Cardiac muscle cell (in vitro differentiated cells and primary cell): ENCODE results near the gene RHOA. TPM values are rescaled to one million over a fixed set of nuclear protein-coding genes. Genes with fewer than 3 reads are reported as not detected.
"Not testable (repeated sequence)": the region's sequence is repeated elsewhere in the genome, so short reads cannot be mapped to it uniquely, and the experiment has no call there.

ENCODE experiments used
- DNase-seq, 2 donors: peaks; one replicate each; pipeline versions ENCODE4 v3.0.0 to v3.0.0-alpha.2; 2010 to 2017; ENCODE audit warnings: low read depth in 1 of 2, low spot score in 1 of 2
- H3K27ac ChIP-seq: fragments of 200-600 bp; sonication (generic); 2 replicates; pipeline ENCODE4 v1.5.1; 2016
- H3K27me3 ChIP-seq: fragments of 200-600 bp; sonication (generic); 2 replicates; pipeline ENCODE4 v1.6.0; 2016; ENCODE audit warnings: control low read depth
- H3K36me3 ChIP-seq: fragments of 200-600 bp; sonication (generic); 2 replicates; pipeline ENCODE4 v1.5.1; 2016; ENCODE audit warnings: control low read depth
- H3K4me1 ChIP-seq: fragments of 200-600 bp; sonication (generic); 2 replicates; pipeline ENCODE4 v1.8.1; 2017; ENCODE audit warnings: low read depth, mild to moderate bottlenecking, mixed run types
- H3K4me3 ChIP-seq: fragments of 200-600 bp; sonication (generic); 2 replicates; pipeline ENCODE4 v1.5.1; 2016; ENCODE audit warnings: mild to moderate bottlenecking
- H3K9me3 ChIP-seq: fragments of 200-600 bp; sonication (generic); 2 replicates; pipeline ENCODE4 v1.5.1; 2017; ENCODE audit warnings: low read depth, mild to moderate bottlenecking, control low read depth
- polyA plus RNA-seq: library from polyadenylated mRNA; unstranded; fragments of >200 nt; fragmentation: Nextera tagmentation; extraction: Ambion mirVana; gene quantifications from 2 replicates; pipeline ENCODE4 v1.2.1, GENCODE V29; 2016
- total RNA-seq: library from RNA; depleted of rRNA; stranded (reverse); fragments of >200 nt; gene quantifications from 2 replicates; pipeline ENCODE4 v1.2.3, GENCODE V29; 2016
- TF ChIP-seq, protein P1 (sequence below): IDR thresholded peaks from 2 replicates; pipeline ENCODE4 v1.5.1; 2012; ENCODE audit warnings: low read depth, mild to moderate bottlenecking, low read length

RHOA gene
- total and polyA plus RNA-seq, 2 experiments from 2014 or later, result 359 to 522 TPM

DNA sequence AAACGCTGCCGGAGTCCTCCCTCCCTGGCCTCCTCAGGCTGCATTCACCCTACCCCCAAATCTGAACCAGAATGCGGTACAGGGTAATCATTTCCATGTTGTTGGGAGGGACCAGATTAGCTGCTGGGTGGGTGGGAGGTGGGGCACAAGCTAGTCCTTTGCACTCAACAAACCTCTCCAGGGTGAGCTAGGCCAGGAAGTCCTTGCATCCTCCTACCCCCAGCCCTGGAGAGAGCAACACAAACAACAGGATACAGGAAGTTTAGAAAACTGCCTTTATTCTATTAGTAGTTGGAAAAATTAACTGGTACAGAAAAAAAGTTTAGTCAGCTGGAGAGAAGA lies 52.9 kb downstream of the RHOA start:
- TF ChIP-seq, protein P1, sequence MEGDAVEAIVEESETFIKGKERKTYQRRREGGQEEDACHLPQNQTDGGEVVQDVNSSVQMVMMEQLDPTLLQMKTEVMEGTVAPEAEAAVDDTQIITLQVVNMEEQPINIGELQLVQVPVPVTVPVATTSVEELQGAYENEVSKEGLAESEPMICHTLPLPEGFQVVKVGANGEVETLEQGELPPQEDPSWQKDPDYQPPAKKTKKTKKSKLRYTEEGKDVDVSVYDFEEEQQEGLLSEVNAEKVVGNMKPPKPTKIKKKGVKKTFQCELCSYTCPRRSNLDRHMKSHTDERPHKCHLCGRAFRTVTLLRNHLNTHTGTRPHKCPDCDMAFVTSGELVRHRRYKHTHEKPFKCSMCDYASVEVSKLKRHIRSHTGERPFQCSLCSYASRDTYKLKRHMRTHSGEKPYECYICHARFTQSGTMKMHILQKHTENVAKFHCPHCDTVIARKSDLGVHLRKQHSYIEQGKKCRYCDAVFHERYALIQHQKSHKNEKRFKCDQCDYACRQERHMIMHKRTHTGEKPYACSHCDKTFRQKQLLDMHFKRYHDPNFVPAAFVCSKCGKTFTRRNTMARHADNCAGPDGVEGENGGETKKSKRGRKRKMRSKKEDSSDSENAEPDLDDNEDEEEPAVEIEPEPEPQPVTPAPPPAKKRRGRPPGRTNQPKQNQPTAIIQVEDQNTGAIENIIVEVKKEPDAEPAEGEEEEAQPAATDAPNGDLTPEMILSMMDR, result no peak
- no peak for DNase-seq
- Histone ChIP-seq H3K9me3 (no peaks in the 10 kb centered on the region), H3K36me3 (peaks cover 16% of the 10 kb centered on the region), H3K4me1 (peaks cover 5% of the 10 kb centered on the region), H3K27me3 (no peaks in the 10 kb centered on the region), H3K27ac (peak overlapping the region; percentile 82), H3K4me3 (peak overlapping the region; percentile 53)

DNA sequence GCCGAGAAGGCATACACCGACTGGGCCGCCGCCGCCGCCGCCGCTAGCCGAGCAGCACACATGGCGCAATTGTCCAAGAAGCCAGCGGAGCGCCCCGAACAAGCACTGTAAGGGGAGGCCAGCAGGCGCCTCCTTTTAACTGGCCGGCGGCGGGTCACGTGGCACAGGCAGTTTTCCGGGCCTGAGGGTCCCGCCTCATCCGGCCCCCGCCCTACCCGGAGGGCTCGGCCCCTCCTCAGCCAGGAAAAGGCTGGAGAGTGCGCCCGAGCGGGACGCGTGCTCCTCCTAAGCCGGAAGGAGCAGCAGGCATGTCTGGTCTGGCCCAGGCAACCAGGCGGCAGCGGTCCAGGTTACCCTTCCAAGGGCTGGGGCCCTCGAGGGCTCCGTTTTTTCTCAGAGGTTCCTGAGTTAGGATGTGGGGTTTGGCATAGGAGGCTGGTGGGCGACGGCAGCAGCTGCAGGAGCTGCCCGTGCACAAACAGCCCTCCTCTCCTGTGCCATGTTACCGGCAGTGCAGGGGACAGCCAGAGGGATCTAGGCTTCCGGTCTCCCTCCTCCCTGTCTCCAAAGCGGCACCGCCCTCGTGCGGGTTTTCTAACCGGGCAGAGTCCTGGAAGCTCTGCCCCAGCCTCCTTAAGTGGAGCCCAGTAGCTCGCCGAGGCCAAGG lies 53.4 kb downstream of the RHOA start, which contains the start of gene GPX1:
GPX1 (minus strand) TSS at position 137 of the 667 bp plus-strand sequence; CDS start at position 62, 75 bp downstream.
- Histone ChIP-seq H3K9me3 (no peaks in the 10 kb centered on the region), H3K27me3 (no peaks in the 10 kb centered on the region), H3K27ac (peak within 1 kb of the TSS; percentile 82), H3K4me3 (peak within 1 kb of the TSS; percentile 53), H3K4me1 (peaks cover 5% of the 10 kb centered on the region), H3K36me3 (peaks cover 16% of the 10 kb centered on the region)
- peak; percentile 97 to 98 for DNase-seq
- TF ChIP-seq, protein P1, result no peak

DNA sequence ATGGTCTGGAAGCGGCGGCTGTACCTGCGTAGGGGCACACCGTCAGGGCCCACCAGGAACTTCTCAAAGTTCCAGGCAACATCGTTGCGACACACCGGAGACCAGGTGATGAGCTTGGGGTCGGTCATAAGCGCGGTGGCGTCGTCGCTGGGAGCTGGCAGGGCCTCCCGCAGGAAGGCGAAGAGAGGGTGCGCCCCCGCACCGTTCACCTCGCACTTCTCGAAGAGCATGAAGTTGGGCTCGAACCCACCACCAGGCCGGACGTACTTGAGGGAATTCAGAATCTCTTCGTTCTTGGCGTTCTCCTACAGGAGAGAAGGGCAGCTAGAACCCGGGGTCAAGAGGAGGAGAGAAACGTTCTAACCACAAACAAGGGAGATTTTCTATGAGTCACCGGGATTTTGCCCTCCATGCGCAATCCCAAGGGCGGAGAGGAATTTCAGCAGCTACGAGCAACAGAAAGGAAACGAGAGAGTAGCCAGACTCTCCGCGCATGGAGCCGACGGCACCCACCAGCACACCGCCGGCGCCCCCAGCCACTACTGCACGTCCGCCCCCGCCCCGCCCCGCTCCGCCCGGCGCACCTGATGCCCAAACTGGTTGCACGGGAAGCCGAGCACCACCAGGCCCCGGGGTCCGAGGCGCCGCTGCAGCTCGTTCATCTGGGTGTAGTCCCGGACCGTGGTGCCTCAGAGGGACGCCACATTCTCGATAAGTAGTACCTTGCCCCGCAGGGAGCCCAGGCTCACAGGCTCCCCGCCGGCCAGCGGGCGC lies 54.1 kb downstream of the RHOA start:
- H3K27me3 ChIP-seq, H3K9me3 ChIP-seq, H3K4me1 ChIP-seq: not testable (repeated sequence)
- H3K36me3 ChIP-seq, result peaks cover 16% of the 10 kb centered on the region
- DNase-seq, result peak; percentile 57 to 93
- peak overlapping the region; percentile 82 for H3K27ac ChIP-seq
- H3K4me3 ChIP-seq, result peak overlapping the region; percentile 53

DNA sequence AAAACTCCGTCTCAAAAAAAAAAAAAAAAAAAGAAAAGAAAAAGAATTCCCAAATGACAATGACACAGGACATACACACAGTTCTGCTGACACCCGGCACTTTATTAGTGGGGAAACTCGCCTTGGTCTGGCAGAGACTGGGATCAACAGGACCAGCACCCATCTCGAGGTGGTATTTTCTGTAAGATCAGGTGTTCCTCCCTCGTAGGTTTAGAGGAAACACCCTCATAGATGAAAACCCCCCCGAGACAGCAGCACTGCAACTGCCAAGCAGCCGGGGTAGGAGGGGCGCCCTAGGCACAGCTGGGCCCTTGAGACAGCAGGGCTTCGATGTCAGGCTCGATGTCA lies 54.7 kb downstream of the RHOA start:
- H3K27me3 ChIP-seq, H3K9me3 ChIP-seq, DNase-seq, H3K4me1 ChIP-seq: not testable (repeated sequence)
- Histone ChIP-seq H3K4me3 (peak overlapping the region; percentile 53), H3K36me3 (peaks cover 12% of the 10 kb centered on the region), H3K27ac (peak overlapping the region; percentile 82)

DNA sequence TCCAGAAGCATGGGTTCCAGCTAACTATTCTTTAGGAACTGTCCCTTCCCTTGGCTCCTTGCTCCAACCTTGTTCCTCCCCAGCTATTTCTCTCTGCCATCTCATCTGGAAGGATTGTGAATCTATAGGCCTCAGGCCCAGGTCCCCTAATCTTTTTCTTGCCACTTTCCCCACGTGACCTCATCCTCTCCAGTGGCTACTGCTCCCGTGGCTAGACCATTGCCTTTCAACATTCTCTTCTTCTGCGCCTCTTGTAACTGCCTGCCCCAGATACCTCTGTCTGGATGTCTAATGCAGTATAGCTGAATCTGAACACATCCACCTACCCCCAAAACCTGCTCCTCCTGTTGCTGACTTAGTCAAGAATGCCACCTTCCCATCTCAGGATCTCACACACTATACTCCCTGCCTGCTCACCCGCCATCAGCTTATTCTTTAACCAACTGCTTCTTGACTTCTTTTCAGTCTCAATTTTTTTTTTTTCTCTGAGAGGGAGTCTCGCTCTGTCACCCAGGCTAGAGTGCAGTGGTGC lies 58.8 kb downstream of the RHOA start:
- peaks cover 13% of the 10 kb centered on the region for H3K4me1 ChIP-seq
- no peak overlapping the region for H3K4me3 ChIP-seq
- no peaks in the 10 kb centered on the region for H3K27me3 ChIP-seq
- TF ChIP-seq, protein P1, result no peak
- no peak for DNase-seq
- H3K9me3 ChIP-seq, result no peaks in the 10 kb centered on the region
- H3K36me3 ChIP-seq, result no peaks in the 10 kb centered on the region
- no peak overlapping the region for H3K27ac ChIP-seq

DNA sequence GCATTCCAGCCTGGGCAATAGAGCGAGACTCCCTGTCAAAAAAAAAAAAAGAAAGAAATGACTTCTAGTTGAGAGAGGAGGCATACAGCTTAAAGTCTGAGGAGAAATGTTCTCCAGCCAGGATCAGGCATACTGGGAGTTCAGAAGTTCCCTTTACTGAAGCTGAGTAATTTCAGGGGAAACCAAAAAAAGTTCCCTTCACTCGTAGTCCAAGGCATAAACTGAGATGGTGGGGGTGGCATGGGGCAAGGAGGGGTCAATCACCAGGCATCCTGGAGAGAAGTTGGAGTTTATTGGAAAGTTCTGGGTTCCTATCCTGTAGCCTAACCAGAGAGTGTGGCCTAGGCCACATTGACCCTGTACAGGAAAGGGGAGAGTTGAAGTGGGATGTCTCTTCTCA lies 59.5 kb downstream of the RHOA start:
- Histone ChIP-seq H3K4me3 (no peak overlapping the region), H3K9me3 (no peaks in the 10 kb centered on the region), H3K4me1 (peaks cover 13% of the 10 kb centered on the region), H3K27ac (no peak overlapping the region), H3K27me3 (no peaks in the 10 kb centered on the region), H3K36me3 (no peaks in the 10 kb centered on the region)
- TF ChIP-seq, protein P1, result no peak
- DNase-seq, result no peak
